Measurements from ENCODE around the gene LRMDA.

GRCh38 chr10:76197293-76197692 is 765.9 kb downstream of the LRMDA start:
- TF ChIP-seq CTCF (IDR thresholded peaks at IDR 0.05; ENCODE audit: extremely low read depth in 1 of 2, insufficient read depth in 1 of 2, low read depth in 1 of 2, low read length in 2 of 2) (no peak), EZH2 (IDR thresholded peaks at IDR 0.05; ENCODE audit: borderline replicate concordance, low read depth, low read length, severe bottlenecking) (no peak), POLR2A (IDR thresholded peaks at IDR 0.05; ENCODE audit: low read depth, low read length) (no peak), POLR2AphosphoS5 (IDR thresholded peaks at IDR 0.05; ENCODE audit: insufficient read depth, low read depth, low read length) (no peak), JUN (IDR thresholded peaks at IDR 0.05; ENCODE audit: borderline replicate concordance, insufficient read depth, insufficient read length, low read depth) (no peak), MYC (IDR thresholded peaks at IDR 0.05; ENCODE audit: low read depth, low read length) (no peak), MAX (IDR thresholded peaks at IDR 0.05; ENCODE audit: insufficient read depth, insufficient read length) (no peak), FOS (IDR thresholded peaks at IDR 0.05; ENCODE audit: borderline replicate concordance, insufficient read depth, low read length) (no peak)
